HG03469 (cell line): Measurements from ENCODE around the gene DPCD.

Source experiments
- ATAC-seq: cut with Tn5 transposase; IDR thresholded peaks from one replicate; pipeline ENCODE4 v1.9.1; 2021; ENCODE audit warnings: mild to moderate bottlenecking, moderate library complexity, moderate number of reproducible peaks; ENCODE audit not compliant: unreplicated experiment

DPCD gene

DNA sequence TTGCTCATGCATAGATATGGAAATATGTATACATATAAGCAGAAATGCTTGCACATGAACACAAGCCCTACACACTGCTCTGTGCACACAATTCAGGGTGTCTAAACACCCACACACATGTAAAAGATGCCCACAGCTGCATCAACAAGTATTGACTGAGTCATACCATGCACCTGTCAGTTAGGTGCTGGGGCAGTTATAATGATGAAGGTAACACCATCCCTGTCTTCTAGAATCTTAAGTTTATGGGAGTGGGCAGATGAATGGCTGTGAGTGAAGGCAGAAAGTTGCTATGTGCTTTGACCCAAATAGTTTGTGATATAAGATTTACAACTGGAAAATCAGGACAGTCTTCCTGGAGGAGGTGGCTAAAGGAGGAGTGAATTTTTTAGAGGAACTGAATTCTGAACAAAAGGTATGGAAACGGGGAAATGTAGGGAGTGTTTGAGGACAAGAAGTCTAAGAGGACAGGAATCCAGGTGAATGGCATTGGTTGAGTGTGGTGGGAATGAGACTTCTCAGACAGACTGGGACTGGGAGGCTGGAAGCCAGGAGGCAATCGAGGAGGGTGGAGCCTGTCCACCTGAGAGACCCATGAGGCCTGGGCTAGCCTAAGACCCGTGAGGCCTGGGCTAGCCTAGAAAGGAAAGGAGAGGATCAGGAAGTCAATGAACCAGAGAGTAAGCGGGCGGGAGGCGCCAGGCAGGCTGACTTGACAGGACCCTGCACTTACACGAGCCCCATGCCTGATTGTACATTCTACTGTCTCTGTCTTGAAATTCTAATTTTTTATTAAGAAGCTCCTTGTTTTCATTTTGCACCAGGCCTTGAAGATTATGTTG lies 20.7 kb upstream of the DPCD start:
- ATAC-seq, result no peak

DNA sequence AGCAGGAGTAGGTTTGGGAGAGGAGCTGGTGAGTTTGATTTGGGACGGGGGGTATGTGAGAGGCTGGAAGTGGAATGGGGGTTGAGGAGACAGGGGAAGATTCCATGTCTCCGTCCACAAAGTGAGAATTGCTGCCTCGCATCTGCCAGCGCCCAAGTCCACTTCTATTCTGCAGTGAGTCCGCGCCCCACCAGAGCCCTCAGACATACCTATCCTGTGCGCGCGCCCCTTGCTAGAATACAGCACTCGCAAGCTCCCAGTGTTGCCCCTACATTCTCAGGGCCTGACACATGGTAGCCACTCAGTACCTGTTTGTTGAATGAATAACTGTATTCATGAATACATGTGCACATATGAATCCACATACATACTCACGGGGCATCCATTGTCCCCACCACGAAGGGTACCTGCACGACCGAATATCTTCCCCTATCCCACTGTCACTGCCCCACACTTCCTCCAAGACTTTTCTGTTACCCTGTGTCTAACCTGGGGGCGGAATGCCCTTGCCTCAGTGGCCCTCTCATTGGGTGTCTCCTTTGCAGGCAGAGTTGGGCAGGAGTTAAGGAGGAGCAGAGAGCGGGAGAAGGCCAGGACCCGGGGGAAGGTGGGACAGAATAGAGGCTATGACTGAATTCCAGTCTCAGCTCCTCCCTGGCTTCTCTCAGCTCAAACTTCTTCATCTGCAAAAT lies 19.9 kb upstream of the DPCD start:
- ATAC-seq, result no peak

GRCh38 chr10:101569323-101569621 lies 18.8 kb upstream of the DPCD start:
- ATAC-seq, result no peak

- no peak for ATAC-seq
These were observed 18.3 kb upstream of the DPCD start for GRCh38 chr10:101569622-101570427.

- ATAC-seq, result no peak
These were observed 17.5 kb upstream of the DPCD start for GRCh38 chr10:101570428-101571270.

DNA sequence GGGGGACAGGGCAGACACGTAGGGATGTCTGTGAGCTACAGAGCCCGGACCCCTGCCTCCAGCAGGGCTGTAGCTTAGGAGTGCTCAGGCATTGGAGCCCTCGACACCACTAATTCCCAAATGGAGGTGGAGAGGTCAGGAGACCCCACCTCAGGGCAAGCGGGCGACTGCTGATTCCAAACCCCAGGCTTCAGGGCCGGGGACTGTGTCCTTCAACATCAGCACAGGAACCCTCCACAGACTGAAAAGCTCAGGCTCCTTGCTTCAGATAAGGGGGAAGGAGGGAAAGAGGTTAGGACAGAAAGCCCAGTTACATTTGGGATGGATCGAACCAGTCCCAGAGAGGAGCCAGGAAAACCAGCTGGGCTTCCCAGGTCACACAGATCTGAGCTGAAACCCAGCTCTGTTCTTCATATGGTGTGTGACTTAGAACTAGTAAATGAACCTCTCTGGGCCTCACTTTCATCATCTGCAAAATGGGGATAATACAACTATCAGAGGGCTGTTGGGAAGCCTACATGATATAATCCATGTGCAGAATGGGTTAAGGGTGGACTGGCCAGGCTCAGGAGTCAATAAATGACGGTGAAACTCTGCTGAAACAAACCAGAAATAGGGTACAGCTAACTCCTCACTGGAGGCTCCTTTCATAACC lies 16.7 kb upstream of the DPCD start:
- ATAC-seq, result no peak

GRCh38 chr10:101572126-101572525 lies 16.0 kb upstream of the DPCD start:
- no peak for ATAC-seq

DNA sequence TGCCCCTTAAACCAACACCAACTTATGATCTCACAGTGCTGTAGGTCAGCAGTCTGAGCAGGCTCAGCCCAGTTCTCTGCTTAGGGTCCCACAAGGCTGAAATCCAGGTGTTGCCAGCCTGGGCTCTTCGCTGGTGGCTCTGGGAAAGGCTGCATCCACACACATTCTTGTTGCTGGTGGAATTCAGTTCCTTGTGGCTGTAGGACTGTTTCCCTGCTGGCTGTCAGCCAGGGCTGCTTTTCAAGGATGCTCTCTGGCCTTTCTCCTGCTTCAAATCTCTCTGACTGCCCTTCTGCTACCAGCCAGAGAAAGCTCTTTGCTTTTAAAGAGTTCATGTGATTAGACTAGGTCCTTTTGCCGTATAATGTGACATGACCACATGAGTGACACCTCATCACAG lies 15.3 kb upstream of the DPCD start:
- no peak for ATAC-seq

DNA sequence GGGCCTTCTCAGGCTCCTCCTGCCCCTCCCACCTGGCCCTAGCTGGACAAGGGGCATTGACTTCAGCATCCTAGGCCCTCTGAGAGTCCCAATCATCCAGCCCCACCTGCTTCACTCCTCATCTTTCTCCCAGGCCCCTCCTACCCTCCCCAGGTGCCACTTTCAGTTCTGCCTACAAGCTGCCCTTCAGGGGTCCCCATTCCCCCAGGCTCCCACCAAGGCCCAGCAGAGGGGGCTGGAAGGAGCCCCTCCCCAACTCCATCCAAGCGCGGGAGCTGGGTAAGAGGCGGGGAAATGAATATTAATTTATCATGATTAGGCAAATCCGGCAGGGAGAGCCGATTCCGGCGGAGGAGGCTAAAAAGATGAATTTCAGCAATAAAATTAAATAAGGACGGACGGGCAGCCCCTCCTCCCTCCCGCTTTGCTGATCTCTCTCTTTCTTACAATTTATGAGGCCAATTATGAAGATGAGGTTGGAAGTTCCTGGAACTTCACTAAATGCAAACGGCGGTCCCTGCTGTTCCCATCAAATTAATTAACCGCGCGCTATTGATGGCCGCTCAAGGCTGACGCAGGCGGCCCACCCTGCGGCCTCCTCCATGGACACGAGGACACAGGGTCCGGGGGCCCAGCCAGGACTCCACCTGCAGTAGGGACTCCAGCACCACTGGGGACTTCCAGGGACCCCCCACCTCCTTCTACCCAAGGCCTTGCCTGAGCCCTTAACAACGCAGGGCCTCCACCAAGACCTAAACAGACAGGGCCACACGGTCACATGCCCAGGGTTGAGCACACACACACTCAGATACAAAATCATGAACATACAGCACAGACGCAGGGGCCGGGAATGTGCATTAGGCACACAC lies 14.0 kb upstream of the DPCD start:
- no peak for ATAC-seq

DNA sequence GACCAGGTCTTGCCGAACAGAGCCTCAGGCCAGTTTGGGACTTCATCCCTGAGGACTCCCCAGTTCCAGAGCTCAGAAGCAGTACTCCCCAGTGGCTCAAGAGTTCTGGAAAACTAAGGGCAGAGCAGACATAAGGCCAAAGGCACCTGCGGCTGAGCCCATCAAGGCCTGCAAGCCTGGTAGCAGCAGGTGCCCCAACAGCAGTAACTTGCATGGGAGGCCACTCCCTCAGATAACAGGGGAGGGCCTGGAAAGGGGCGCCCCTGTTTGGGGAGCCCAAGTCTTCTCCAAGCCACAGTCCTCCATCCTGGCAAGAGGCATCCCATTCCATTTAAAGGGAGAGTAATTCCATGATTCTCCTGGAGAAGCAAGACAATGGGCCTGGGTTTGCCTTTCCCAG lies 13.0 kb upstream of the DPCD start:
- ATAC-seq, result no peak

DNA sequence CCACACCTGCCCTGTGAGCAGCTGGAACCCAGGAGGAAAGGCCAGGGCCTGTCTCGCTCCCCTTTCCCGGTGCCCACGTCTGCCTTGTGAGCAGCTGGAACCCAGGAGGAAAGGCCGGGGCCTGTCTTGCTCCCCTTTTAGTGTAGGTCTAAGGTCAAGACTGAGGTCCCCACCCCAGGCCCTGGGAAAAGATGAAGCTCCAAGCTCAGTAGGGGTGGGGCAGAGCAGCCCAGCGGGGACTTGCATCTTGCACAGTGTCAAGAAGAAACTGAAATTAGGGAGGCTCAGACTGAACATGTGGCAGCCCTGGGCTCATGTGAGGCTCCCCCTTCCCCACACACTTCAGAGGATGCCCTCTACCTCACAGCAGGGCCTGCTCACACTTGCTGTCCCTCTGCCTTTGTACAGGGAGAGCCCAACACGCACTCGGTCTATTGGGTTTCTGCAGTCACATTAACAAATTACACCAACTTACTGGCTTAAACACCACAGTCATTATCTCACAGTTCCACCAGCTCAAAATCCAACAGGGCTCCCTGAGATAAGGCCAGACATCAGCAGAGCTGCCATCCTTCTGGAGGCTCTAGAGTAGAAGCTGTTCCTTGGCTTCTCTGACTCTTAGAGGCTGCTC lies 12.4 kb upstream of the DPCD start:
- ATAC-seq, result no peak

DNA sequence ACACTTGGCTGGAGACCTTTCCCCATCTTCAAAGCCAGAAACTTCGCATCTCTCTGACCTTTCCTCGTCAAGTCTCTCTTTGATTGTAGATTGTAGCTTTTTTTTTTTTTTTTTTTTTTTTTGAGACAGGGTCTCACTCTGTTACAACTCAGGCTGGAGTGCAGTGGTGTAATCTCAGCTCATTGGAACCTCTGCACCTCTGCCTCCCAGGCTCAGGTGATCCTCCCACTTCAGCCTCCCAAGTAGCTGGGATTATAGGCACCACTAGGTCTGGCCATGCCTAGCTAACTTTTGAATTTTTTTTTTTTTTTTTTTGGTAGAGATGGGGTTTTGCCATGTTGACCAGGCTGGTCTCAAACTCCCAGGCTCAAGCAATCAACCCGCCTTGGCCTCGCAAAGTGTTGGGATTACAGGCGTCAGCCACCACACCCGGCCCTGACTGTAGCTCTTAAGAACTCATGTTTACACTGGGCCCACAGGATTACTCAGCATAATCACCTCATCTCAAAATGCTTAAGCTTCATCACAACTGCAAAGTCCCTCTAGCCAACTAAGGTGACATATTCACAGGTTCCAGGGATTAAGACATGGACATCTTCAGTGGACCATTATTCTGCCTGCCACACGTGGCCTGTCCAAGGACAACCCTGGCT lies 11.8 kb upstream of the DPCD start:
- ATAC-seq, result no peak

DNA sequence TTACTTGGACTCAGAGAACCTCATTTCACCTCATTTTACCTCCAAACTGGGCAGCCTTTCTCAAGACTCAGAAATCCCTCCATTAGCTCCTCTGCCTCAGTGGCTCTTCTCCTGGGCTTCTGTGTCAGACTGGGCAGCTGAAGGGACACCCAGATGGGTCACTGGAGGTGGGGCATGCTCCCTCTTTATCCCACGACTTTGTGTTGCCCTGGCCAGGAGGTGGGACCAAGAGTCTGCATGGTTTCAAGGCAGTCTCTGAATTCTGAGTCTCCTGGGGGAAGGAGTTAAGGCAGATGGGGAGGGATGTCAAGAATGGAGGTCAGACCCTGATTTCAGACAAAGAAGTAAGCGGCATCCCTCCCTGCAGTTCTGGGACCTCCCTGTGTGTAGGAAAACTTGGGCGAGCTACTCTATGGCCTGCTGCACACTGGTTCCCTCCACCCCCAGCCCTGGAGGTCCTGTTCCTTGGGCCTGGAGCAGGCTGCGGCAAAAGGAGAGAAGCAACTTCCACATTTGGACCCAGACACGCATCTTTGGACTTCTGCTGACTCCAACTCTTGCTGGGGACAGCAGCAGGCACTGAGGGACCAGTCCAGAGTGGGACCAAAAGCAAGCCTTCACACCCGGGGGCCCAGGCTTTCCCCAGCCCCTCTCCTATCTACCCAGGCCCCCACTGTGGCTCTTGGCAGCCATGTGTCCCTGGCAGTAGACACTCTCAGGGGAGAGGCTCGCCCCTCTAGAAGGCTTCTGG lies 10.8 kb upstream of the DPCD start:
- ATAC-seq, result no peak

- ATAC-seq, result no peak
These were observed 9.9 kb upstream of the DPCD start for GRCh38 chr10:101578192-101578591.

DNA sequence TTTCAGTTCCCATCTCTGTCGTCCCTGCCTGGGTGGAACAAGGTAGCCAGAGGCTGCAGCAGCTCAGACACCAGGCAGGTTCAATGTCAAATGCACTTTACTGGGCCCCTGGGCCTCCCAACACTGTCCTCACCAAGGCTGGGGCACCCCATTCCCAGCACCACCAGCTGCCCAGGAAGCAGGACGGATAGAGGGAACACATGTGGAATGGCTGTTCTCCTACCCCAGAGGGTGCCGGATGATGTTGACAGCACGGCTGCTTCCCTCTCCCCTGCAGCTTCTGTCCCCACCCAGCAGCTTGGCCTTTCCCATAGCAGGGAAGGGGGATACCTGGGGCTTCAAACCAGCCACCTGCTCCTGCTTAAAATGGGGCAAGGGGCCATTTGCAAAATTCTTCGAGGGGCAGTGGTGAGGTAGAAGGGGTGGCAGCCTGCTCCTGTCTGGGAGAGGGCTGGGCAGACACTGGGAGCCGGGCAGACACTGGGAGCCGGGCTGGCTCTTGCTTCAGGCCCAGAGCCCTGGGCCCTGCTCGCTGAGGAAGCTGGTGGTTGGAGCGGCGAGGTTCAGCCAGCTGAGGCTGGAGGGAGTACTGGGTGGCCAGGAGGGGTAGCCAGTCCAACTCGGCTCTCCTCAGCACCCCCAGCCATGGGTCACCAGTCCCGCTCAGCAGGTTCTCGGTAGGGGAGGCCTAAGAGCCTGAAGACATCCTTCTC lies 9.2 kb upstream of the DPCD start:
- ATAC-seq, result no peak

GRCh38 chr10:101579516-101579870 lies 8.6 kb upstream of the DPCD start:
- no peak for ATAC-seq
